Stimulated activated CD4-positive, alpha-beta T cell treated with anti-CD3 and anti-CD28 coated beads, Interleukin-15, amount 100 ng/mL, for 48 hours (primary cell): Measurements from ENCODE around the gene SCOC.
"Not testable (repeated sequence)": the region's sequence is repeated elsewhere in the genome, so short reads cannot be mapped to it uniquely, and the experiment has no call there.

ENCODE experiments used
- DNase-seq, 2 donors: peaks; one replicate each; pipeline ENCODE4 v3.0.0-alpha.2; 2020; ENCODE audit warnings: low read depth in 2 of 2

The SCOC gene

DNA sequence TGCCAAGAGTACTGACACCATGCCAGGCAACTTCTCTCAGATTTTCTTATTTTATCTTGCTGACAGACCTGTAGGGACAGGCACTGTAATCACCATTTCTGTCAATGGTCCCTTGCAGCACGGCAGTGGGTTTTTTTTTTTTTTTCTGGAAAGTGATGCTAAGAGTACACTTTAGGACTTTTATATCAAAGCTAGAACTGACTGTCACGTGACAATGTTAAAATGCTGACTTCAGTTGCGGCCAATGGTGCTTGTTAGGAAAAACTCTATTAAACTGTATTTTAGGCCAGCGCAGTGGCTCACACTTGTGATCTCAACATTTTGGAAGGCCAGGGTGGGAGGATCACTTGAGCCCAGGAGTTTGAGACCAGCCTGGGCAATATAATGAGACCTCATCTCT, 12.3 kb upstream of the SCOC start:
- DNase-seq: no peak

DNA sequence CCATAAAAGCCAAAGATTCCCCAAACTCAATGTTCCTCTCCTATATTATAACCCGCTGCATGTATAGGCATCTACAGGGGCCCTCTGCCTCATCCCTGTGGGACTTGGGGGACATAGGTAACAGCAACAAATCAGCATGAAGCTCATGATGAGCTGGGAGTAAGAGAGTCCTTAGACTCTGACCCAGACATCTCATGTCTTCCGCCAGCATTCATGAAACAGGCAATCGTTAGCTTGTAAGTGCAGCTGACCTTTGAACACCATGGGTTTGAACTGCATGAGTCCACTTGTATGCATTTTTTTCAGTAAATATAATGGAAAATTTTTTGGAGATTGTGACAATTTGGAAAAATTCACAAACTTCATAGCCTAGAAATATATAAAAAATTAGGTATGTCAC, 10.4 kb upstream of the SCOC start:
- DNase-seq: no peak

DNA sequence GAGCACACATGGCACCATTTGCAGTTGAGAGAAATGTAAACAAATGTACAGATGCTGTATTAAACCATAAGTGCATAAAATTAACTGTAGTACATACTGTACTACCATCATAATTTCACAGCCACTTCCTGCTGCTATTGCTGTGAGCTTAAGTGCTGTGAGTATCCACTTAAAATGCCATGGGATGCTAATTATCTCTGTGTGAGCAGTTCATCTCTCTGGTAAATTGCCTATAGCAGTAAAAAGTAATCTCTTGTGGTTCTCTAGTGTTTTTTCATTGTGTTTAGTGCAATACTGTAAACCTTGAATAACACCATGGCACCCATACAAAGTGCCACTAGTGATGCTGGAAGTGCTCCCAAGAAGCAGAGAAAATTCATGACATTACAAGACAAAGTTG, 9.9 kb upstream of the SCOC start:
- DNase-seq: no peak

DNA sequence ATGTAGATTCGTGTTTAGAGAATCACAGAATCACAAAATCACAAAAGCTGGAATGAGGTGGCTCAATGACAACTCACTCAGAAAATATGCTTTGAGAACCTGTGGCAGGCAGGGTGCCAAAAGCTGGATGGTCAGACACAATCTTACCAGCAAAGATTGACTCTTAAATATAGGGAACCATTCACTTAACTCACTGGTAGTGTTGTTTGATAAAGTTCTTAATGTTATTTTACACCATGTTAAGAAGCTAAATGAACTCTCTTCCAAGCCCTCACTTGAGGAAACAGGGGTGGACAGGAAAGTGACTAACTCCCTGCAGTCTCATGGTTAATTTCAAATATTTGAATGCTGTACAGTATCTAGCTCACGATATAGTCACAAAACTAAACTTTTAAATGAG, 5.7 kb upstream of the SCOC start:
- DNase-seq: no peak

DNA sequence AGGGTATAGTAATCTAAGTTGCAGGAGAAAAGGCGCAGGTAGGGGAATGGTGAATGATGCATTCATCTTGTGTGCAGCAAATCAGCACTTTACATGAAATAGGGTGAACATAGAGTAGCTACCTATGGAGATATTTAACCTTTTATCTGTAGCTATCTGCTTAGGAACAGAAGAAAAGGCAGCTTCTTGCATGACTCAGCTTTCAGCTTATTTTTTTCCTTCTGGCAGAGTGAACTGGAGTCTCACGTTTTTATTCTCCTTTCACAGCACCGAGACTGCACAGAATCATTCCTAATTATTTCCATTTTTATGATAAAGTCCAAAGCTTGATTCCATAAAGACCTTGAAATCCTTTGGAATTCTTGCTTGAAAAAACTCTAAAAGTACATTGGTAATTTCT, 4.8 kb upstream of the SCOC start:
- DNase-seq: no peak

DNA sequence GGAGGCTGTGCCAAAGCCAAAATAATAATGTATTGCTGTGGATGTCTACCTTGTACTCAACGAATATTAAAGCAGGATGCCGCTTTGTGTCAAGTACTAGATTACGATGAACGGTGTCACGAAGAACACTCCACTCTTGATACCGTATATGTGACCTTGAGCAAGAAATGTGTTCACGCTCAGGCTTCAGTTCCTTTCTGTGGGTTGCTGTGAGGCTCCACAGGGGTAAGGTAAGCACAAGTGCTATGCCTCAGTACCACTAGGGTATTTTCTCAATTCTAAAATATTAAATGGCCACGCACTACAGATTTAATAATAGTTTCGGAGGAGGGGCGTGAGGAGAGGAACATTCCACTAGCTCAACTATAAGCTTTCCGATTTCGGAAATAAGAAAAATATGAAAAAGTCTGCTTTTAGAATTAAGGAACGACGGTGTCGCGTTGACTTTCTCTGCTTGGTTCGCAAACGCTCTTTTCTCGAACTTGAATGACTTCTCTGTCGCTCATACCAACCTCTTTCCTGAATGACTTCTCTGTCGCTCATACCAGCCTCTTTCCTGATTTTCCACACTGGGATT, 607 bp upstream of the SCOC start:
- DNase-seq: peak in 1 of 2 donors; percentile 19

DNA sequence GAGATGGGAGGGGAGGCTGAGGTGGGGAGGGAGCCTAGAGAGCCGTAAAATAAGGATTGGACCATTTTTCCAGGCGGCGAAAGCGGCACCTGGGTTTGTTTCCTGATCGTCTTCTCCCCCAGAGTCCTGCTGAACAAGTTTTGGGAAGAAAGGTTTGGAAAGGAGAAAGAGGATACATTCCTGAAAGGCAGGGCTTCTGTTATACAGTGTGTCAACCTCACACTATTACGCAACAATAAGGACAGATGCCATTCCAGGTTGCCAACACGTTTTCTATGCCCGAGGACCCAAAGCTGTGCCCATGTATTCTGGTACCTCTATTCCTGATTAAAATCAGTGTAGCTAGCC, 658 bp downstream of the SCOC start:
- DNase-seq: no peak

DNA sequence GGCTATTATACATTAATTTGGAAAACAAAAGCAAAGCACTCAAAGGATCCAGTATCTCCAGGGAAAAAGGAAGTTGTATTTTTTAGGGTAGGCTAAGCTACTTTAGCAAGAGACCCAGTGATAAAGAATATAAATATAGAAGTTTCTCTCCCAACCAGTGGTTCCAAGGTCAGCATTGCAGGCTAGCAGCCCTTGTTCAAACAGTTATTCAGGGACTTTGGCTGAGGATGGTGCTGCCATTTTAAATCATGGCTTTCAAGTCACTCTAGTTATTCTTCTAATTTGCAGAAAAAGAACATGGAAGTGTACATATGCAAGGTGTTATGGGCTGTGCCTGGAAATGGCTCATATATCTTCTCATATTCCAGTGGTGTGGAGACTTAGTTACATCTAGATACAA, 9.3 kb downstream of the SCOC start:
- no peak for DNase-seq

DNA sequence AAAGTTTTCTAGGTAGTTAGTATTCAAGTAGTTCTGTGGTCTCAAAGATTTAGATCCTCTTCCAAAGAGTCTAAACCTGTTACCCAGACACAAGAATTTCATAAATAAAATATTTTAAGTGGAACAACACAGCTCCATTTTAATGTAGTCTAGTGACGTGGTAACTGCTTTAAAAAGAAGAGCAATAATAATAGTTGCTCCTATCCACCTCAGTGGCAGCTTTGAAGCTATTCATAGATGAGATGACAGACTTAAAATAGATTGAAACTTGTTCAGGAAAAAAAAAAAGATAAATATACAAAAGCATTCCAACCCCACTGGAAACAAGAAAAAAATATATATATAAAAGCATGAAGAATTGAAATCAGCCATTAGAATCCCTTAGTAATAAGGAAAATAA, 14.6 kb downstream of the SCOC start:
- DNase-seq: no peak

DNA sequence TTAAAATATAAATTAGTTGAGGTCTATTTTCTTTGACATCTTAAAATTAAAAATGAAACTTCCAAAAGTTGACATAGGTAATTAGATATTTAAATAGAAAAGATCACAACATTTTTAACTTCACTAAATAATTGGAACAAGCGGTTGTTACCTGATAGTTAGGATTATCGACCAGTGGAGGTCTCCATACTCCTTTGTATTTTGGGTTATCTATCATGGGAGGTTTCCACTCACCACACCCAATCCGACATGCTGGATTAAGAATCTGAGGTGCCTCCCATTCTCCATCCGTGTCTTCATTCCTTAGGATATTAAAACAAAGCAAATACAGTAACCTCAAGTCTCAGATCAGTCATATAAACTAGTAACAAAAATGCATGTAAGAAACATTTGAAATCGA, 22.2 kb downstream of the SCOC start:
- no peak for DNase-seq

DNA sequence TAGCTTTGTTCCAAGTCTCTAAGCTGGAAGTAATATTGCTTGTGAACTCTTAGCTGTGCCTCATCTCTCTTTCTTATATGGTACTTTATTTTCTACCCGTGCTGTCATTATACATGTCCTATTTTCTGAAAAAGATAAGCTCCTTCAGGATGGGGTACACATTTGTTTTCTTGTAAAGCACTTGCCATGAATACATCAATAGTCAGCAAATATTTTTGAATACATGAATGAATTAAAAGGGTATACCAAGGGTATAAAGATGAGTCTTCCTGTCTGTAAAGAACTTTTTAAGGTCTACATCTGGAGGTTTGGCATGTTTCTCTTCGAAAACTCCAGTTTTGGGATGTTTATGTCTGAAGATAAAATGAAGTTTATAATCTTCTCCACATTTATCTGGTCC, 26.7 kb downstream of the SCOC start:
- DNase-seq: no peak

DNA sequence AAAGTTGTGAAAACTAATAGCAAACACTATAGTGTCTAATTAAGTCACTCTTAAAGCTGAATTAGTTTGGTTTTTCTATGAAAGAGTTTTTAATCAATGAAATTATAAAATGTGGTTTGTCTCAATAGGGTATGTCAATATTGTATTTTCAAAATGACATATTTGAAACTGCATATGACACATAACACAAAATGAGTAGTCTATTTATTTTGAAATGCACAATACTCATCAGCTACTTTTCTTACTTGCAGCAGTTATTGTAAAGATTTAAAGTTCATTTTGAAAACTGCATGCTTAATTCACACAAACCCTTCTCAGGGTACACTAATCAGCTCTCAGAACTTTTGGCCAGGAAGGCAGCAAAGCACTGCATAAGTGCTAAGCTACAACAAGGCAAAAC, 32.8 kb downstream of the SCOC start:
- DNase-seq: no peak

DNA sequence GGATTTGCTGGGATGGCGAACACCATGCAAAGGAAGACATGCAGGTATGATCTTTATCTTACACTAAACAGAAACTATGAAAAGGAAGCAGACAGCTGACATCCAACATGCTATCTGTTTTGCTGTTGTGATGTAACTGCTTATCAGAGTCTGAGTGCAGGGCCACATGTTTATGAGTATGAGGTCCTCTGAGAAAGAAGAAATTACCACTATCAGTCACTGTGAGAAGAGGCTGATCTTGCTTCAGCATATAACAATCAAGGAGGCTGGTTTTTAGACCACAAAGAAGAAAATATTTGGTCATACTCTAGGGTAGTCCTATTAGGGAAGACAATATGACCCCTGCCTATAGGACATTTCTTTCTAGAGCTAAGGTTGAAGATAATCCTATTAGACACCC, 35.5 kb downstream of the SCOC start:
- no peak for DNase-seq

DNA sequence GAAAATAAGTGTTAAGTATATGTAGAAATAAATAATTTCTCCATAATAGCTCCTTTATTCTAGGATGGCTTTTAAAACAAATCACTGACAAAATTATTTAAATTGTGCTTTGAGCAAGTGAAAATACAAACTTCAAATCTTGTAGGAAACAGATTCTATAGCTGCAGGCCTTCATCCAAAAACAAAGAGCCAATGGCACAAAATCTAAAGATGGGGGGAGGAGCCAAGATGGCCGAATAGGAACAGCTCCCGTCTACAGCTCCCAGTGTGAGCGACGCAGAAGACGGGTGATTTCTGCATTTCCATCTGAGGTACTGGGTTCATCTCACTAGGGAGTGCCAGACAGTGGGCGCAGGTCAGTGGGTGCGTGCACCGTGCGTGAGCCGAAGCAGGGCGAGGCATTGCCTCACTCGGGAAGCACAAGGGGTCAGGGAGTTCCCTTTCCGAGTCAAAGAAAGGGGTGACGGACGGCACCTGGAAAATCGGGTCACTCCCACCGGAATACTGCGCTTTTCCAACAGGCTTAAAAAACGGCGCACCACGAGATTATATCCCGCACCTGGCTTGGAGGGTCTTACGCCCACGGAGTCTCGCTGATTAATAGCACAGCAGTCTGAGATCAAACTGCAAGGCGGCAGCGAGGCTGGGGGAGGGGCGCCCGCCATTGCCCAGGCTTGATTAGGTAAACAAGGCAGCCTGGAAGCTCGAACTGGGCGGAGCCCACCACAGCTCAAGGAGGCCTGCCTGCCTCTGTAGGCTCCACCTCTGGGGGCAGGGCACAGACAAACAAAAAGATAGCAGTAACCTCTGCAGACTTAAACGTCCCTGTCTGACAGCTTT, 39.9 kb downstream of the SCOC start:
- not testable (repeated sequence) for DNase-seq

DNA sequence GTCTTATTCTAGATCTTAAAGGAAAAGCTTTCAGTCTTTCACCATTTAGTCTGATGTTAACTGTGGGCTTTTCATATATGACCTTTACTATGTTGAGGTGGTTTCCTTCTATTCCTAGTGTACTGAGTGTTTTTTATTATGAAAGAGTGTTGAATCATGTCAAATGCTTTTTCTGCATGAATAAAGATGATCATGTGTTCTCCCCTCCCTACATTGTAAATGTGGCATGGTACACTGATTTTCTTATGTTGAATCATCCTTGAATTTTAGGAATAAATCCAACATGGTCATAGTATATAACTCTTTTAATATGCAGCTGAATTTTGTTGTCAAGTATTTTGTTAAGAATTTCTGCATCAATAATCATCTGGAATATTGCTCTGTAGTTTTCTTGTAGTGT, 49.7 kb downstream of the SCOC start:
- no peak for DNase-seq

DNA sequence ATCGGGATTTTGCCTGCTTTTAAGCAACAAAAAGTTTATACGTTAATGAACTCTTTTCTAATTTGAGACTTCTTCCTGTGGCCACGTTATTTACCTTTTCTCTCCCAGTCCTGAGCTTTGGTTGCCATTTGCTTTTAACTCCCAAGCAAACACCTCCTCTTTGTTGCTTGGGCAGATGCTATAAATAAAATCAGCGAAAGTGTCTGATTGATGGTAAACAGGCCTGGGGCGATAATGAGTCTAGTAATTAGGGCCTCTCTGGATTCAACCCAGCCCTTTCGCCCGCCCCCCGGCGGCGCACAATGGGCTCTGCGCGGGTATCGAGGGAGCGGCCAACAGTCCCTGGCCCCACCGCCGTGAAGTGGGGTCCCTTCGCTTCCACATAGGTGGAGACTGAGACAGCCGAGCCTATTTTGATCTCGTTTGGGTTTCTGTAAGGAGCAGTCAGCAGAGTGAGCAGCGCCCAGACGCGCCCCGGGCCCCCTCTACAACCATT, 53.2 kb downstream of the SCOC start:
- DNase-seq: no peak

DNA sequence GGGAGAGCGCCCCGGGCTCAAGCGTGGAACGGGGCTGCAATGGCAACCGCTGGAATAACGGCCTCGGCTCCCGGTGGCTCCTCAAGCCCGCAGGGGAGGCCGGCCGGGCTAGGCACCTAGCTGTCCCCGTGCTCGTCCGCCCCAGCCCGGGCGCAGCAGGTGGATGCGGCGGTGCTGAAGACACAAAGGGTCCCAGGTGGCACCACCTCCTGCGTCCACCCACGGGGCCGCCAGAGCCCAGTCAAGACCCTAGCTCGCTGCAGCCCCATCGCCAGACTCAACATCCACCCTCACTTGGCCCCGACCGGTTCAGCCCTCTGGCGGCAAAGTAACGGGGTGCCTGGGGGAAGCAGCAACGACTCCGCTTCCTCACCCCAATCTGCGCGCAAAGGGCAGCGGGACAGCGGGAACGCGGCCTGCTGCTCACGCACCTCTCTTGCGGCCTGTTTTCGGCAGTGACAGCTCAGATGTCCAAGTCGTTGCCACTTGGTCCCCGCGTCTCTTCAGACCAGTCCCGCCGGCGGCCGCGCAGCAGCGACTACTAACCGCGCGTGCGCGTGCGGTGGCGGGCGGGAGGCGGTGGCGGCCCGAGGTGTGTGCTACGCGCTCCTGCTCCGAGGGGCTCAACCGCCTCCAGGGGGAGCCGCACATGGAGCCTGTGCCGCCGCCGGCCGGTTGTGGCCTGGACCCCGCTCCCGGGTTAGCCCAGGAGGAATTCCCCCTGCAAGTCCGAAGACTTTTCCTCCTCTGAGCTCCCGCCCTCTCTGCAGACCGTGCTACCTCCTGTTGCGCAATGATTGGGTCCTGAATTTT, 53.9 kb downstream of the SCOC start, which contains the start of gene CLGN:
TSS of gene CLGN (minus strand) at position 543 of the 813 bp plus-strand sequence. CDS start 14,570 bp downstream, outside the sequence.
- peak in 1 of 2 donors; percentile 35 for DNase-seq

DNA sequence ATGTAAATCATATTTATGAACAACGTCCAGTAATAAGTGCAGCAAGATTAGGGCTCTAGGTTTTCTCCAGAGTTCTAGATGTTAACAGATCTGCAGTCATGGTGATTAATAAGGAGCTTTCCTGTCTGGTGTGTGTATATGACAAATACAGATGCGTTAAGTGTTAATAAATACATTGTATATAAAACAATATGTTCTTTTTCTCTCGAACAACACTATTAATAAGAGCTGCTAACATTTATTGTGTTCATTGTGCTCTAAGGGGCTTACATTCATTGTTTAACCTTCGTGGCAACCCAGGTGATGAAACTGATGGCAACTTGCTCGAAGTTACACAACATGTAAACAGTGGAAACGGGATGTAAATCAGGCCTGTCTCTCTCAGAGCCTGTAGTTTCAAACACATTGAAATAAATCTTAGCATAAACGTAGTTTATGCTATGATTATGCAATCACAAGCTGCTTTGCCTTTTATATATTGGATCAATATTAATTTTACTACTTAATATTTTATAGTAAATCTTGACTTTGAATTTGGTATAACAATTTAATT, 54.5 kb downstream of the SCOC start:
- DNase-seq: no peak
